ENCODE data around the gene FAM114A1. TPM values are rescaled to one million over a fixed set of nuclear protein-coding genes. Genes with fewer than 3 reads are reported as not detected.

Gene FAM114A1
- total RNA-seq, 3 donors from 2014 or later (not counting 1 experiment from before 2014, with no cell fraction given): 0.31 to 0.70 TPM; not detected in 1

DNA sequence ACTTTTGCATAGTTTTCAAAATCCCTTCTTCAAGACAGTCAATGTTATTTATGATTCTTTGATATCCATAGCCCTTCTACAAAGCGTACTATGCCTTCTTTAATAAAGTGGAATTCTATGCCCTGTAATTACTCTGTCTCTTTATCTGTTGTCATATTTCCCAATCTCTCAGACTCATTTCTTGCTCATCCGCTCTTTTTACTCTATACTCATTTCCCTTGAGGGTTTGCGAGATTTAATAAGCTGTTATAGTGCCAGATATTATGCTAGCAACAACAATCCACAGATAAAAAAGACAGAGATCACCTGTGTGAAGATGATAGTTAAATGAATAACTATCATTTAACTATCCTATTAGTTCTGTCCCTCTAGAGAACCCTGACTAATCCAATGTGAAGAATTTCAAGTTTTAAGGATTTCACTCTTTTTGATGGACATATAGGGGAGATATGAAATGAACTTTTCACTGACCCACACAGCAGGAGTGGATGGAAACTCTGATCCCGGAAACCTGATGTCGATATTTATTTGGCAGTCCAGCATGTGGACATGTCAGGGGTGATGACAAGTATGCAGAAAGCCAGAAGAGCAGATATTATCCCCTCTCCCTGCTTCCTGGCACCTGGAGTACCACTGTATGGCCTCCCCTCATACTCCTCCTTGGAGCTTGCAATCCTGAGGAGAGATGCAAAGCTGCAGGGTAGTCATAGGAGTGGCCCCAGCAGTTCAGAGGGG, 114.9 kb downstream of the FAM114A1 start:
- H3K9me3 Mint-ChIP-seq: no peaks in the 10 kb centered on the region
- intact Hi-C loops (cut with micrococcal nuclease): loop anchor here (10.0 kb wide), 1 partner anchor 152 kb away; no protein-coding TSS in a partner anchor
- ATAC-seq: no peak
- no peaks in the 10 kb centered on the region for H3K4me1 Mint-ChIP-seq
- no peaks in the 10 kb centered on the region for H3K27me3 ChIP-seq (ENCODE audit: control insufficient read depth, insufficient read depth, low read length)
- H3K36me3 ChIP-seq (ENCODE audit: control insufficient read depth, insufficient read depth, low read length): peaks cover 55% of the 10 kb centered on the region
- H3K4me3 ChIP-seq (ENCODE audit: low read length): no peak overlapping the region
- peaks cover 15% of the 10 kb centered on the region for H3K36me3 Mint-ChIP-seq
- no peaks in the 10 kb centered on the region for H3K27me3 Mint-ChIP-seq (ENCODE audit: low read depth in 2 of 2)
- no peak overlapping the region for H3K27ac Mint-ChIP-seq
- no peaks in the 10 kb centered on the region for H3K4me1 ChIP-seq (ENCODE audit: control insufficient read depth, insufficient read depth, low read length)
- H3K4me3 Mint-ChIP-seq: no peak overlapping the region
- DNase-seq: no peak
- H3K27ac ChIP-seq (ENCODE audit: low read length): no peak overlapping the region
- TF ChIP-seq, protein P1, sequence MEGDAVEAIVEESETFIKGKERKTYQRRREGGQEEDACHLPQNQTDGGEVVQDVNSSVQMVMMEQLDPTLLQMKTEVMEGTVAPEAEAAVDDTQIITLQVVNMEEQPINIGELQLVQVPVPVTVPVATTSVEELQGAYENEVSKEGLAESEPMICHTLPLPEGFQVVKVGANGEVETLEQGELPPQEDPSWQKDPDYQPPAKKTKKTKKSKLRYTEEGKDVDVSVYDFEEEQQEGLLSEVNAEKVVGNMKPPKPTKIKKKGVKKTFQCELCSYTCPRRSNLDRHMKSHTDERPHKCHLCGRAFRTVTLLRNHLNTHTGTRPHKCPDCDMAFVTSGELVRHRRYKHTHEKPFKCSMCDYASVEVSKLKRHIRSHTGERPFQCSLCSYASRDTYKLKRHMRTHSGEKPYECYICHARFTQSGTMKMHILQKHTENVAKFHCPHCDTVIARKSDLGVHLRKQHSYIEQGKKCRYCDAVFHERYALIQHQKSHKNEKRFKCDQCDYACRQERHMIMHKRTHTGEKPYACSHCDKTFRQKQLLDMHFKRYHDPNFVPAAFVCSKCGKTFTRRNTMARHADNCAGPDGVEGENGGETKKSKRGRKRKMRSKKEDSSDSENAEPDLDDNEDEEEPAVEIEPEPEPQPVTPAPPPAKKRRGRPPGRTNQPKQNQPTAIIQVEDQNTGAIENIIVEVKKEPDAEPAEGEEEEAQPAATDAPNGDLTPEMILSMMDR (IDR thresholded peaks at IDR 0.05): no peak
- H3K9me3 ChIP-seq (ENCODE audit: control insufficient read depth, insufficient read depth, low read length): no peaks in the 10 kb centered on the region
- WGBS (ENCODE audit: insufficient coverage): 96% methylated on average over 3 of the region's 5 CpGs

- no peak overlapping the region for H3K4me3 ChIP-seq (ENCODE audit: low read length)
- WGBS (ENCODE audit: insufficient coverage): 97% methylated on average over 6 of the region's 6 CpGs
- no peaks in the 10 kb centered on the region for H3K4me1 Mint-ChIP-seq
Observed at GRCh38 chr4:38983291-38983690, 115.7 kb downstream of the FAM114A1 start.

GRCh38 chr4:38983787-38984598, 116.4 kb downstream of the FAM114A1 start:
- 87% methylated on average over 7 of the region's 12 CpGs for WGBS (ENCODE audit: insufficient coverage)

More at GRCh38 chr4:38983291-38983690, 115.7 kb downstream of the FAM114A1 start:
- no peak overlapping the region for H3K4me3 Mint-ChIP-seq
- no peaks in the 10 kb centered on the region for H3K9me3 ChIP-seq (ENCODE audit: control insufficient read depth, insufficient read depth, low read length)
- DNase-seq: no peak
- TF ChIP-seq, protein P1 (IDR thresholded peaks at IDR 0.05): no peak
- no peaks in the 10 kb centered on the region for H3K9me3 Mint-ChIP-seq
- no peaks in the 10 kb centered on the region for H3K27me3 ChIP-seq (ENCODE audit: control insufficient read depth, insufficient read depth, low read length)
- intact Hi-C loops (cut with micrococcal nuclease): loop anchor here (10.0 kb wide), 1 partner anchor 152 kb away; no protein-coding TSS in a partner anchor
- no peak overlapping the region for H3K27ac Mint-ChIP-seq
- peaks cover 57% of the 10 kb centered on the region for H3K36me3 ChIP-seq (ENCODE audit: control insufficient read depth, insufficient read depth, low read length)
- peaks cover 15% of the 10 kb centered on the region for H3K36me3 Mint-ChIP-seq
- H3K4me1 ChIP-seq (ENCODE audit: control insufficient read depth, insufficient read depth, low read length): no peaks in the 10 kb centered on the region
- H3K27ac ChIP-seq (ENCODE audit: low read length): no peak overlapping the region
- H3K27me3 Mint-ChIP-seq (ENCODE audit: low read depth in 2 of 2): no peaks in the 10 kb centered on the region
- no peak for ATAC-seq

More at GRCh38 chr4:38983787-38984598, 116.4 kb downstream of the FAM114A1 start:
- Histone ChIP-seq H3K4me3 (ENCODE audit: low read length) (no peak overlapping the region), H3K36me3 (ENCODE audit: control insufficient read depth, insufficient read depth, low read length) (peaks cover 61% of the 10 kb centered on the region), H3K27ac (ENCODE audit: low read length) (no peak overlapping the region), H3K27me3 (ENCODE audit: control insufficient read depth, insufficient read depth, low read length) (no peaks in the 10 kb centered on the region), H3K9me3 (ENCODE audit: control insufficient read depth, insufficient read depth, low read length) (no peaks in the 10 kb centered on the region), H3K4me1 (ENCODE audit: control insufficient read depth, insufficient read depth, low read length) (no peaks in the 10 kb centered on the region)
- Mint-ChIP-seq H3K27me3 (ENCODE audit: low read depth in 2 of 2) (no peaks in the 10 kb centered on the region), H3K27ac (no peak overlapping the region), H3K4me3 (no peak overlapping the region), H3K36me3 (peaks cover 15% of the 10 kb centered on the region), H3K9me3 (no peaks in the 10 kb centered on the region), H3K4me1 (no peaks in the 10 kb centered on the region)
- ATAC-seq (no peak), DNase-seq (no peak)
- intact Hi-C loops (cut with micrococcal nuclease): loop anchor here (10.0 kb wide), 1 partner anchor 151 kb away; no protein-coding TSS in a partner anchor
- TF ChIP-seq, protein P1 (IDR thresholded peaks at IDR 0.05): no peak

All from natural killer cell (primary cell).